ENCODE data around the gene DPF3. TPM values are rescaled to one million over a fixed set of nuclear protein-coding genes. Genes with fewer than 3 reads are reported as not detected.

DPF3 gene
- total RNA-seq, 3 donors from 2014 or later, result 0.48 to 0.95 (median 0.71) TPM

DNA sequence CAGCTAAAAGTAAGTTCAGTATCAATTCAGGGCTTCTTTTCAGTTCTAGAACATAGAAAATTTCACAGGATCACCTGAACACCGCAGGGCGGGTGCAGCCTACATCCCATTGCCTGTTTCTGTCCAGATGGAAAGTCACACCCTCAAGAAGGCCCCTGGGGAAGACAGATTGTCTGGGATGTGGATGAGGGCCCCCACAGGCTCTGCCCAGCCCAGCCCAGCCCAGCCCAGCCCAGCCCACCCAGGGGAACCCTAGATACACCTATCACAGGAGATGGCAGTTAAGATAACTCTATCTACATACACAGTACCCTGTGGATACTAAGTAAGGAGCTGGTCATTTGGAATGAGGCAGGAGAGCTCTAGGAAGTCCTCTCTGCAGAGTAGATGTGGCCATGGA, 68.4 kb downstream of the DPF3 start:
- DNase-seq (no peak), ATAC-seq (no peak)
- Mint-ChIP-seq H3K27me3 (ENCODE audit: low read depth) (peaks cover 17% of the 10 kb centered on the region), H3K4me3 (no peak overlapping the region), H3K4me1 (ENCODE audit: low read depth) (no peaks in the 10 kb centered on the region), H3K9me3 (no peaks in the 10 kb centered on the region), H3K36me3 (ENCODE audit: insufficient read depth) (no peaks in the 10 kb centered on the region)

DNA sequence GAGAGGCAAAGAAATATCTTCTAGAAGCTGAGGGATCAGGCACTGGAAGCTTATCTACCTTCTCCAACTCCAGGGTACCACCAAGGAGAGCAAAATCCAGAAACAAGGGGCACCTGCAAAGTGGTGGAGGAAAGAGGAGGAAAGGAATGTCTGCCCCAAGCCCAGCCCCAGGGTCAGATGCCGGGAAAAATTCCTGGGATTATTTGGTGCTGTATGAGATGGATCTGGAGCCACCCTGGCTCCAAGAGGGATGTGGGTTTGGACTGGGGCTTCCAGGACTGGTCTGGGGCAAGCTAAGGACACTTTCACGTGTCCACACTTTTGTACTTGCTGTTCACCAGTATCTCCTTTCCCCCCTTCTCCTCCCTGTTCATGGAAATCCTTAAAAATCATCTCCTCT, 69.8 kb downstream of the DPF3 start:
- Mint-ChIP-seq H3K27me3 (ENCODE audit: low read depth) (peaks cover 17% of the 10 kb centered on the region), H3K4me1 (ENCODE audit: low read depth) (no peaks in the 10 kb centered on the region), H3K36me3 (ENCODE audit: insufficient read depth) (no peaks in the 10 kb centered on the region), H3K4me3 (no peak overlapping the region), H3K9me3 (no peaks in the 10 kb centered on the region)
- DNase-seq (no peak), ATAC-seq (no peak)

GRCh38 chr14:72822946-72823611, 70.8 kb downstream of the DPF3 start:
- H3K27me3 Mint-ChIP-seq (ENCODE audit: low read depth), result peaks cover 14% of the 10 kb centered on the region
- no peak for ATAC-seq
- DNase-seq, result no peak
- H3K4me3 Mint-ChIP-seq, result no peak overlapping the region
- H3K4me1 Mint-ChIP-seq (ENCODE audit: low read depth), result no peaks in the 10 kb centered on the region
- H3K9me3 Mint-ChIP-seq, result no peaks in the 10 kb centered on the region
- no peaks in the 10 kb centered on the region for H3K36me3 Mint-ChIP-seq (ENCODE audit: insufficient read depth)

- DNase-seq (no peak), ATAC-seq (no peak)
- H3K27me3 Mint-ChIP-seq (ENCODE audit: low read depth), result no peaks in the 10 kb centered on the region
- no peaks in the 10 kb centered on the region for H3K9me3 Mint-ChIP-seq
- no peaks in the 10 kb centered on the region for H3K36me3 Mint-ChIP-seq (ENCODE audit: insufficient read depth)
- peaks cover 2% of the 10 kb centered on the region for H3K4me1 Mint-ChIP-seq (ENCODE audit: low read depth)
- no peak overlapping the region for H3K4me3 Mint-ChIP-seq
These were observed 74.9 kb downstream of the DPF3 start for GRCh38 chr14:72818998-72819397.

- H3K36me3 Mint-ChIP-seq (ENCODE audit: insufficient read depth), result no peaks in the 10 kb centered on the region
- H3K9me3 Mint-ChIP-seq, result no peaks in the 10 kb centered on the region
- ATAC-seq (no peak), DNase-seq (no peak)
- H3K4me3 Mint-ChIP-seq, result no peak overlapping the region
- H3K27me3 Mint-ChIP-seq (ENCODE audit: low read depth), result no peaks in the 10 kb centered on the region
- H3K4me1 Mint-ChIP-seq (ENCODE audit: low read depth), result peaks cover 2% of the 10 kb centered on the region
These were observed 77.6 kb downstream of the DPF3 start for GRCh38 chr14:72816287-72816686.

DNA sequence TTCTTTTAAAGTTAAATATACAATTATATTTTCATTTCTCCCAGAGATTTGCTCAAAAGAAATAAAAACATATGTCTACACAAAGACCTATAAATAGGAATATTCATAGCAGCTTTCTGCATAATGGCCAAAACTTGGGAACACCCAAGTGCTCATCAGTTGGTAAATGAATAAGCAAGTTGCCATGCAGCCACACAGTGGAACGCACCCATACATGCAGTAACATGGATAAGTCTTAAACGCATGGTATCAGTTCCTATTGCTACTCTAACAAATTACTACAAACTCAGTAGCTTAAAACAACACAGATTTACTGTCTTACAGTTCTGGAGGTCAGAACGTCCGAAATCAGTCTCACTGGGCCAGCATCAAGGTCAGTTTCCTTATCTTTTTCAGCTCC, 78.5 kb downstream of the DPF3 start:
- DNase-seq (no peak), ATAC-seq (no peak)
- no peaks in the 10 kb centered on the region for H3K27me3 Mint-ChIP-seq (ENCODE audit: low read depth)
- no peak overlapping the region for H3K4me3 Mint-ChIP-seq
- H3K9me3 Mint-ChIP-seq, result no peaks in the 10 kb centered on the region
- H3K4me1 Mint-ChIP-seq (ENCODE audit: low read depth), result peaks cover 9% of the 10 kb centered on the region
- no peaks in the 10 kb centered on the region for H3K36me3 Mint-ChIP-seq (ENCODE audit: insufficient read depth)

GRCh38 chr14:72812292-72812851, 81.5 kb downstream of the DPF3 start:
- DNase-seq, result no peak
- H3K9me3 Mint-ChIP-seq, result no peaks in the 10 kb centered on the region
- H3K36me3 Mint-ChIP-seq (ENCODE audit: insufficient read depth), result no peaks in the 10 kb centered on the region
- H3K4me1 Mint-ChIP-seq (ENCODE audit: low read depth), result peaks cover 24% of the 10 kb centered on the region
- H3K4me3 Mint-ChIP-seq, result no peak overlapping the region
- H3K27me3 Mint-ChIP-seq (ENCODE audit: low read depth), result no peaks in the 10 kb centered on the region
- ATAC-seq, result no peak

DNA sequence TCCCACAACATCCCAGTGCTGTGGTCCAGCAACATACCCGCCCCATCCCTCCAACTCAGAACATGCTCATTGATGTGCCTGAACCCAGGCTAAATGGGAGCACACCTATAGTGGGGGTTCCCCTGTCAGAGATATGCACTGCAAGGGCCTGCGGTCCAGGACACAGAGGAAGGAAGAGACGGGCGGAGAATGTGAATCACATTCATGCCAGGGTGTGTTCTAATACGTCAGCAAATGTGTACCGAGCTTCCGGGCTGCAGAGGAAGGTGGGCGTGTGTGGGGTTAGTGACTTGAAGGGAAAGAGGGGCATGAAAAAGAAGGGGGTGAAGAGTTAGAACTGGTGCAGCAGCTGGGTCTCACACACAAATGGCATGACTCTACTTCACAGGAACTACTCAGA, 83.7 kb downstream of the DPF3 start:
- DNase-seq (peak; percentile 46), ATAC-seq (peak; percentile 87 to 96)
- peak overlapping the region; percentile 50 for H3K4me3 Mint-ChIP-seq
- H3K27me3 Mint-ChIP-seq (ENCODE audit: low read depth), result no peaks in the 10 kb centered on the region
- peaks cover 21% of the 10 kb centered on the region for H3K4me1 Mint-ChIP-seq (ENCODE audit: low read depth)
- no peaks in the 10 kb centered on the region for H3K9me3 Mint-ChIP-seq
- H3K36me3 Mint-ChIP-seq (ENCODE audit: insufficient read depth), result no peaks in the 10 kb centered on the region

GRCh38 chr14:72809063-72809462, 84.8 kb downstream of the DPF3 start:
- Mint-ChIP-seq H3K9me3 (no peaks in the 10 kb centered on the region), H3K4me1 (ENCODE audit: low read depth) (peaks cover 21% of the 10 kb centered on the region), H3K27me3 (ENCODE audit: low read depth) (no peaks in the 10 kb centered on the region), H3K4me3 (no peak overlapping the region), H3K36me3 (ENCODE audit: insufficient read depth) (no peaks in the 10 kb centered on the region)
- no peak for ATAC-seq
- no peak for DNase-seq

DNA sequence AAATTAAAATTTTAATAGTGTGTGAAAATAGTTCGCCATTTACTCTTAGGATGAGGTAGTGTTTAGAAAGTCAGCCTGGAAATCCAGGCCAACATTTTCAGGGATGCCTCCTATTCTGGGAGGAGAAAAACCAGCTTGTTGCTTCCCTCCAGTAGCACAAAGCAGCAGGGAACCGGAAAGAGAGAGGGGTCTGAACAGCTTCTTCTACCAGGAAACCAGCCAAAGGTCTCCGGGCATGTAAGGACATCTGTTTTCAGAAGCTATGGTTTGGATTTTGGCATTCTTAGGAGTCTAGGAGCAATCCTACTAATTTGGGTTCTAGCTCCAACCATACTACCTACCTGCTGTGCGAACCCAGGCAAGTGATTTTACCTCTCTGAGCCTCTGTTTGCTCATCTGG, 85.3 kb downstream of the DPF3 start:
- DNase-seq, result no peak
- ATAC-seq, result no peak
- Mint-ChIP-seq H3K27me3 (ENCODE audit: low read depth) (no peaks in the 10 kb centered on the region), H3K4me1 (ENCODE audit: low read depth) (peaks cover 21% of the 10 kb centered on the region), H3K9me3 (no peaks in the 10 kb centered on the region), H3K36me3 (ENCODE audit: insufficient read depth) (no peaks in the 10 kb centered on the region), H3K4me3 (no peak overlapping the region)

- Mint-ChIP-seq H3K4me1 (ENCODE audit: low read depth) (peaks cover 9% of the 10 kb centered on the region), H3K36me3 (ENCODE audit: insufficient read depth) (no peaks in the 10 kb centered on the region), H3K4me3 (no peak overlapping the region), H3K9me3 (no peaks in the 10 kb centered on the region), H3K27me3 (ENCODE audit: low read depth) (no peaks in the 10 kb centered on the region)
- no peak for ATAC-seq
- no peak for DNase-seq
These were observed 91.3 kb downstream of the DPF3 start for GRCh38 chr14:72802588-72802946.

DNA sequence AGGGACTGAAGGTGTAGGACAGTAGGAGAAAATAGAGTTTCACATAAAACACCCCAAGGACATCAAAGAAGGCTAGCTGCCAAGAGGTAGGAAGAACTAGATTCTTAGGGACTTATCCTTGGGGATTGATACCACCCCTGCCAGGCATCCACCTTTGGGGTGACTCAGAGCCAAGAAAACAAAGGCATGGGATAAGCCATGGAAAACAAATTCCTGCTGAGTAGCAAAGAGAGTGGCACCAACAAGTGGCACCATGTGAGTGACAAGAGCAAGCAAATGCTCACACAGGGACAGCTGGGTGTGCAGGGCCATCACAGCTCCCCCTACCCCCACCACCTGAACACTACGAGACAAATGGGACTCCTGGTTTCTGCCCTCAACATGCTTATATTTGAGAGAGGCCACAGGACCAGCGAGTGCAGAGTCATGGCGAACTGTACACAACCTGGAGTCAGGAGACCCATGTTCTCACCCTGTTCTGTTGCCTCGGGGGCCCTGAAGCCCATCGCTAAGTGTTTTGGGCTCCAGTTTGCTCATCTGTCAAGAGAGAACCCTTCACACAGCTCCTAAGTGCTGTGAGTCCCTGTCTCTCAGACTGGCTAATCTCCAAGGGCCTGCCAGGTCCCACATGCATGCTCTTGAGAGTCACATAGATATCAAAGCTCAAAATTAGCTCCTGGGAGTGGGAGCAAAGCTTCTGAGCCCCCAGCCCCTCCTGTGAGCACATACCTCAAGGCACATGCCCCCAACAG, 91.9 kb downstream of the DPF3 start:
- Mint-ChIP-seq H3K4me1 (ENCODE audit: low read depth) (peaks cover 9% of the 10 kb centered on the region), H3K9me3 (no peaks in the 10 kb centered on the region), H3K36me3 (ENCODE audit: insufficient read depth) (no peaks in the 10 kb centered on the region), H3K27me3 (ENCODE audit: low read depth) (no peaks in the 10 kb centered on the region), H3K4me3 (no peak overlapping the region)
- ATAC-seq (no peak), DNase-seq (no peak)

DNA sequence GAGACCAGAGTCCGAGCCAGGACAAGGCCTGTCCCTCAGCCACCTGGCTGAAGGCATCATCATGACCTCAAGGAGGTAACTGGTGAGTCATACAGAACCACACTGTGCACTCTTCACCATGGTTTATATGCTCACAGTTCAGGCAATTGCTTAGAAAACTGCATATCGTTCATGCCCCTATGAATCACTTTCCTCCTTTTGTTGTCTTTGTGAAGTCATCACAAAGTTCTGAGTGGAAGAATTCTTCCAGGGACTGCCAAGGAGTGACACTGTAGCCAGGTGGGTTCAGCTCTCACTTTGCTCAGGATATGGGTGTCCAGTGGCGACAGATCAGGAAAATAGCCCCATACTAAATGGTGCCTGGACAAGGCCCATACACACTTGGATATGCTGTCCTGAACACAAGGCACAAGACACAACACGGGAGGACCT, 92.5 kb downstream of the DPF3 start:
- no peaks in the 10 kb centered on the region for H3K9me3 Mint-ChIP-seq
- DNase-seq (no peak), ATAC-seq (peak; percentile 40 to 93)
- H3K36me3 Mint-ChIP-seq (ENCODE audit: insufficient read depth), result no peaks in the 10 kb centered on the region
- no peaks in the 10 kb centered on the region for H3K27me3 Mint-ChIP-seq (ENCODE audit: low read depth)
- peaks cover 9% of the 10 kb centered on the region for H3K4me1 Mint-ChIP-seq (ENCODE audit: low read depth)
- H3K4me3 Mint-ChIP-seq, result no peak overlapping the region

GRCh38 chr14:72800848-72801370, 93.0 kb downstream of the DPF3 start:
- Mint-ChIP-seq H3K36me3 (ENCODE audit: insufficient read depth) (no peaks in the 10 kb centered on the region), H3K4me1 (ENCODE audit: low read depth) (peaks cover 9% of the 10 kb centered on the region), H3K4me3 (no peak overlapping the region), H3K9me3 (no peaks in the 10 kb centered on the region), H3K27me3 (ENCODE audit: low read depth) (no peaks in the 10 kb centered on the region)
- ATAC-seq, result peak in 1 of 2 donors; percentile 38
- DNase-seq, result no peak

GRCh38 chr14:72800296-72800695, 93.6 kb downstream of the DPF3 start:
- Mint-ChIP-seq H3K4me1 (ENCODE audit: low read depth) (peaks cover 9% of the 10 kb centered on the region), H3K4me3 (no peak overlapping the region), H3K36me3 (ENCODE audit: insufficient read depth) (no peaks in the 10 kb centered on the region), H3K27me3 (ENCODE audit: low read depth) (no peaks in the 10 kb centered on the region), H3K9me3 (no peaks in the 10 kb centered on the region)
- no peak for ATAC-seq
- DNase-seq, result no peak
